GM12878 (cell line): Measurements from ENCODE around the gene SOCS4. TPM values are rescaled to one million over a fixed set of nuclear protein-coding genes. Genes with fewer than 3 reads are reported as not detected.

Experiments
- ATF7 ChIP-seq: fragments of 450-650 bp; IDR thresholded peaks from 2 replicates; pipeline ENCODE4 v1.6.1; 2016; ENCODE audit warnings: low read depth, mild to moderate bottlenecking
- CBFB ChIP-seq: IDR thresholded peaks from 2 replicates; pipeline ENCODE4 v1.6.1; 2016; ENCODE audit warnings: antibody characterized with exemption, low read depth
- CHD2 ChIP-seq: IDR thresholded peaks from 2 replicates; pipeline ENCODE4 v1.6.1; 2011; ENCODE audit warnings: low read depth, low read length, improper control_type of control experiment, borderline replicate concordance
- GABPA ChIP-seq: IDR thresholded peaks from 2 replicates; pipeline ENCODE4 v1.6.1; 2014; ENCODE audit warnings: antibody characterized with exemption, low read depth, mild to moderate bottlenecking, inconsistent platforms
- GATAD2B ChIP-seq: fragments of 450-650 bp; conservative IDR thresholded peaks from 2 replicates; pipeline ENCODE4 v1.6.1; 2017; ENCODE audit warnings: low read depth, mild to moderate bottlenecking, moderate library complexity
- HCFC1 ChIP-seq: fragments of 150-350 bp; IDR thresholded peaks from 2 replicates; pipeline ENCODE4 v1.6.1; 2014; ENCODE audit warnings: low read length
- IKZF2 ChIP-seq, 2 experiments: fragments of 450-650 bp; IDR thresholded peaks; 2 replicates each; pipeline ENCODE4 v1.6.1; 2017; ENCODE audit warnings: mild to moderate bottlenecking in 2 of 2, moderate library complexity in 2 of 2
- IRF4 ChIP-seq: IDR thresholded peaks from 2 replicates; pipeline ENCODE4 v1.6.1; 2011; ENCODE audit warnings: low read depth, low read length
- JUND ChIP-seq: IDR thresholded peaks from 2 replicates; pipeline ENCODE4 v1.6.1; 2012; ENCODE audit warnings: low read depth, mild to moderate bottlenecking, low read length, improper control_type of control experiment, moderate library complexity
- LARP7 ChIP-seq: fragments of 450-650 bp; IDR thresholded peaks from 2 replicates; pipeline ENCODE4 v1.6.1; 2017; ENCODE audit warnings: mild to moderate bottlenecking
- NR2F1 ChIP-seq: fragments of 450-650 bp; conservative IDR thresholded peaks from 2 replicates; pipeline ENCODE4 v1.6.1; 2017; ENCODE audit warnings: mild to moderate bottlenecking
- PBX3 ChIP-seq: IDR thresholded peaks from 2 replicates; pipeline ENCODE4 v1.6.1; 2011; ENCODE audit warnings: mild to moderate bottlenecking, low read depth, low read length, moderate library complexity; ENCODE audit not compliant: insufficient replicate concordance
- PKNOX1 ChIP-seq: fragments of 450-650 bp; IDR thresholded peaks from 2 replicates; pipeline ENCODE4 v1.6.1; 2016; ENCODE audit warnings: mild to moderate bottlenecking
- POLR2AphosphoS2 ChIP-seq: IDR thresholded peaks from 2 replicates; pipeline ENCODE4 v1.6.1; 2011; ENCODE audit warnings: low read depth, mild to moderate bottlenecking, low read length, improper control_type of control experiment, moderate library complexity
- RAD51 ChIP-seq: fragments of 450-650 bp; IDR thresholded peaks from 2 replicates; pipeline ENCODE4 v1.6.1; 2016; ENCODE audit warnings: moderate library complexity, mild to moderate bottlenecking, inconsistent platforms
- RUNX3 ChIP-seq: IDR thresholded peaks from 2 replicates; pipeline ENCODE4 v1.6.1; 2012; ENCODE audit warnings: low read length, inconsistent platforms
- SRF ChIP-seq, 2 experiments: IDR thresholded peaks; 2 replicates each; pipeline ENCODE4 v1.6.1; 2011; ENCODE audit warnings: low read depth in 2 of 2, low read length in 2 of 2, mild to moderate bottlenecking in 1 of 2, moderate library complexity in 1 of 2
- TARDBP ChIP-seq: IDR thresholded peaks from 2 replicates; pipeline ENCODE4 v1.6.1; 2016; ENCODE audit warnings: borderline replicate concordance
- TCF3 ChIP-seq: IDR thresholded peaks from 2 replicates; pipeline ENCODE4 v1.6.1; 2012; ENCODE audit warnings: low read depth, mild to moderate bottlenecking, low read length, borderline replicate concordance; ENCODE audit not compliant: insufficient read depth
- WRNIP1 ChIP-seq: IDR thresholded peaks from 2 replicates; pipeline ENCODE4 v1.6.1; 2011; ENCODE audit warnings: low read depth, low read length, improper control_type of control experiment, borderline replicate concordance
- YY1 ChIP-seq: IDR thresholded peaks from 2 replicates; pipeline ENCODE4 v1.6.1; 2011; ENCODE audit warnings: low read depth, mild to moderate bottlenecking, low read length
- ZBED1 ChIP-seq: IDR thresholded peaks from 2 replicates; pipeline ENCODE4 v1.6.1; 2016; ENCODE audit warnings: borderline replicate concordance
- ZBTB40 ChIP-seq: fragments of 450-650 bp; IDR thresholded peaks from 2 replicates; pipeline ENCODE4 v1.6.1; 2016; ENCODE audit warnings: mild to moderate bottlenecking, moderate library complexity, borderline replicate concordance
- ZNF207 ChIP-seq: fragments of 450-650 bp; IDR thresholded peaks from 2 replicates; pipeline ENCODE4 v1.6.1; 2014; ENCODE audit warnings: antibody characterized with exemption, mild to moderate bottlenecking, borderline replicate concordance
- ZNF384 ChIP-seq: IDR thresholded peaks from 2 replicates; pipeline ENCODE4 v1.6.1; 2012; ENCODE audit warnings: low read depth, mild to moderate bottlenecking, low read length, improper control_type of control experiment, borderline replicate concordance
- ZSCAN29 ChIP-seq: fragments of 450-650 bp; IDR thresholded peaks from 2 replicates; pipeline ENCODE4 v1.6.1; 2017; ENCODE audit warnings: mild to moderate bottlenecking, moderate library complexity
- polyA plus RNA-seq, 11 experiments: library from polyadenylated mRNA; depleted of rRNA in 4 of 11; unstranded in 6 of 11; stranded (reverse) in 5 of 11; fragments of >200 nt; fragmentation: Nextera tagmentation in 4 of 11; fragmentation: Illumina TruSeq in 1 of 11; extraction: Ambion mirVana in 4 of 11; extraction: Trizol in 1 of 11; gene quantifications; 1 replicate in 1 of 11; 2 replicates in 10 of 11; pipeline versions ENCODE4 v1.2.1 to v1.2.3, GENCODE V29; 2011 to 2016; ENCODE audit warnings: inconsistent platforms in 2 of 11, missing spikeins in 2 of 11, low read depth in 1 of 11
- total RNA-seq, 4 experiments: library from RNA; depleted of rRNA in 3 of 4; stranded (reverse); fragments of >200 nt in 3 of 4; fragmentation: Illumina TruSeq in 1 of 4; extraction: Trizol in 1 of 4; gene quantifications; 2 replicates each; pipeline versions ENCODE4 v1.2.1 to v1.2.3, GENCODE V29; 2013 to 2021

Gene SOCS4
- total and polyA plus RNA-seq, 10 of the 15 experiments (the other 5 are each of a cell fraction or from before 2014, with no cell fraction given) = 5.7 to 31.5 (median 20.8) TPM

- TF ChIP-seq GABPA (peak; percentile 74; the same call in 1 of the 2 replicates), TARDBP (peak; percentile 81; the same call in 1 of the 2 replicates), CBFB (peak; percentile 71), JUND (no peak), ATF7 (peak; percentile 34; the same call in 1 of the 2 replicates), PKNOX1 (peak; percentile 90), IRF4 (no peak), NR2F1 (peak; percentile 43; the same call in 1 of the 2 replicates), ZNF384 (no peak; the same call in 1 of the 2 replicates), ZBED1 (peak; percentile 26; the same call in 1 of the 2 replicates), RAD51 (no peak), WRNIP1 (no peak), LARP7 (peak; percentile 98), TCF3 (peak; percentile 98), CHD2 (peak; percentile 94), ZSCAN29 (0 out of 2 replicates have a peak, but pooled peaks have one; percentile 47), PBX3 (peak; percentile 43), ZBTB40 (peak; percentile 42; the same call in 1 of the 2 replicates), IKZF2 (IDR thresholded peaks at IDR 0.05) (peak; percentile 83 to 84), HCFC1 (peak; percentile 62), POLR2AphosphoS2 (peak; percentile 97), YY1 (peak; percentile 84), SRF (IDR thresholded peaks at IDR 0.05; ENCODE audit: low read depth in 2 of 2, low read length in 2 of 2) (0 out of 4 replicates have a peak, but pooled peaks of 1 of the 2 experiments have one; percentile 58), ZNF207 (peak; percentile 84), GATAD2B (peak; percentile 97), RUNX3 (peak; percentile 41; the same call in 1 of the 2 replicates)
Measured at GRCh38 chr14:55051423-55052268, 24.6 kb downstream of the SOCS4 start, which contains the start of gene MAPK1IP1L (continued).
